ENCODE results near the gene ITGA4. TPM values are rescaled to one million over a fixed set of nuclear protein-coding genes. Genes with fewer than 3 reads are reported as not detected.

ITGA4 gene
- polyA plus RNA-seq, 2 of the 4 experiments (the other 2 are of a cell fraction) = 1.7 to 2.5 TPM

DNA sequence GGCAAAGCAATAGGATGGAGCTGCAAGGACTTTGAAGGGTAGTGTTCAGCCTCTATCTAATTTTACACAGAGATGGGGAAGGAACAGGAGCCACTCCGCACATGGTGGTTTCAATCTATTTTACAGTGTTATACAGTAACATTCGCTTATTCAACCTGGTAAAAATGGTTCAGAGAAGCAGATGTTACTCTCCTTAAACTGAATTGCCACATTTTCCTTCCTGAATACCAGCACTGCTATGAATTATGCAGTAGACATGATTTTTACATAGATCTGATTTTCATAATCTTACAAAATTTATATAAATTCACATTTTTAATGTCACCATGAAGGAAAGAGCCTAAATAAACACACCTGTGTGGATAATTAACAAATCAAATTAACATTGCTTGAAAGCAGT, 85.0 kb downstream of the ITGA4 start:
- 47% methylated on average over 2 of the region's 2 CpGs for WGBS (ENCODE audit: missing lambda C conversion rate)
- H3K4me2 ChIP-seq = no peak overlapping the region
- no peak for FAIRE-seq
- no peaks in the 10 kb centered on the region for H3K4me1 ChIP-seq
- no peak for DNase-seq (ENCODE audit: low read depth in 1 of 2, low spot score in 1 of 2)
- no peaks in the 10 kb centered on the region for H3K9me3 ChIP-seq
- TF ChIP-seq HDAC2 (IDR thresholded peaks at IDR 0.05) (no peak), RNF2 (IDR thresholded peaks at IDR 0.05; ENCODE audit: borderline replicate concordance, low read depth) (no peak), MAFK (IDR thresholded peaks at IDR 0.05; ENCODE audit: partially characterized antibody) (no peak), CBX8 (IDR thresholded peaks at IDR 0.05) (no peak), ZNF302 (CRISPR knock-in tag; IDR thresholded peaks at IDR 0.05) (no peak), CBX2 (IDR thresholded peaks at IDR 0.05; ENCODE audit: borderline replicate concordance, low read depth) (no peak), BHLHE40 (IDR thresholded peaks at IDR 0.05; ENCODE audit: low read depth, low read length) (no peak), ZSCAN20 (CRISPR knock-in tag; IDR thresholded peaks at IDR 0.05) (no peak), POLR2AphosphoS2 (conservative IDR thresholded peaks at IDR 0.05; ENCODE audit: low read length) (no peak), CHD2 (IDR thresholded peaks at IDR 0.05; ENCODE audit: low read length, partially characterized antibody) (no peak), SMC3 (IDR thresholded peaks at IDR 0.05) (no peak), RAD21 (conservative IDR thresholded peaks at IDR 0.05 in 1 of 2, IDR thresholded peaks at IDR 0.05 in 1 of 2) (no peak), FOSB (CRISPR knock-in tag; IDR thresholded peaks at IDR 0.05) (no peak), CHD4 (IDR thresholded peaks at IDR 0.05; ENCODE audit: borderline replicate concordance) (no peak)
- POLR2A ChIA-PET = no interaction called here
- CTCF ChIA-PET = no interaction called here
- no peak overlapping the region for H3K4me3 ChIP-seq
- no peak overlapping the region for H3K27ac ChIP-seq
- no peak for ATAC-seq

DNA sequence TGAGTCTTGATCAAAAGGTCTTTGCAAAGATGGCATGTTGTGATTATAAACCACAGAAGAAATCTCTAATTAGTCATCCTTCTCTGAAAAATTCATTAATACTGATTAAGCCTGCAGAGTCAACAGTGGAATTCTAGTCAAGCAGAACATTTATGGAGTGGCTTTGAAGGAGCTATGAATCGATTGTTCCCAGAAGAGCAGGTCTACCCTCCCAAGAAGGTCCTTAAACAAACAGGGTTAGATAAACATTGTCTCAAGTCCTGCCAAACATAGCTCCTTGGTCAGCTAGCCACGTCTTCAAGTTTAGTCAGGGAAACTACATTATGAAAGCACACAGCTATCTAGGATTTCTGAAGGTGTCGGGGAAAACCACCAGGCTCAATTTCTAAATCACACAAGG, 88.9 kb downstream of the ITGA4 start:
- H3K4me2 ChIP-seq = peak overlapping the region; percentile 40; the same call in 1 of the 3 replicates

GRCh38 chr2:181552808-181553207, 95.6 kb downstream of the ITGA4 start:
- FAIRE-seq (no peak), DNase-seq (ENCODE audit: low read depth in 1 of 2, low spot score in 1 of 2) (no peak), ATAC-seq (no peak)
- Histone ChIP-seq H3K4me1 (no peaks in the 10 kb centered on the region), H3K4me2 (no peak overlapping the region), H3K4me3 (no peak overlapping the region), H3K27ac (no peak overlapping the region), H3K9me3 (no peaks in the 10 kb centered on the region)
- WGBS (ENCODE audit: missing lambda C conversion rate) = 0% methylated on average over 1 of the region's 1 CpG
- POLR2A ChIA-PET = no interaction called here
- CTCF ChIA-PET = no interaction called here
- TF ChIP-seq CTCF (IDR thresholded peaks at IDR 0.05) (no peak), NFE2L2 (conservative IDR thresholded peaks at IDR 0.05; ENCODE audit: low read length) (no peak), BCL3 (IDR thresholded peaks at IDR 0.05) (no peak), ZC3H11A (IDR thresholded peaks at IDR 0.05) (no peak), RAD21 (conservative IDR thresholded peaks at IDR 0.05 in 1 of 2, IDR thresholded peaks at IDR 0.05 in 1 of 2) (no peak), RARB (CRISPR knock-in tag; IDR thresholded peaks at IDR 0.05) (no peak), CHD4 (IDR thresholded peaks at IDR 0.05; ENCODE audit: borderline replicate concordance) (no peak), ESRRA (IDR thresholded peaks at IDR 0.05; ENCODE audit: borderline replicate concordance, low read length) (no peak), RFX5 (IDR thresholded peaks at IDR 0.05) (no peak), EP300 (IDR thresholded peaks at IDR 0.05) (no peak), NPAS2 (CRISPR knock-in tag; IDR thresholded peaks at IDR 0.05; ENCODE audit: borderline replicate concordance) (no peak), HOXB13 (CRISPR knock-in tag; IDR thresholded peaks at IDR 0.05; ENCODE audit: low read depth) (no peak)

More for the DNA sequence above, 88.9 kb downstream of the ITGA4 start:
- H3K4me1 ChIP-seq = no peaks in the 10 kb centered on the region
- CTCF ChIA-PET = interaction anchor here (0.5 kb wide), 1 partner anchor 67 kb away, joined by 3 read pairs; no protein-coding TSS in a partner anchor
- H3K9me3 ChIP-seq = no peaks in the 10 kb centered on the region
- FAIRE-seq (no peak), DNase-seq (ENCODE audit: low read depth in 1 of 2, low spot score in 1 of 2) (no peak), ATAC-seq (no peak)
- H3K27ac ChIP-seq = no peak overlapping the region
- POLR2A ChIA-PET = no interaction called here
- TF ChIP-seq ELK1 (IDR thresholded peaks at IDR 0.05; ENCODE audit: low read depth, low read length) (no peak), TFCP2L1 (CRISPR knock-in tag; IDR thresholded peaks at IDR 0.05) (no peak), JUNB (IDR thresholded peaks at IDR 0.05) (no peak), RNF2 (IDR thresholded peaks at IDR 0.05; ENCODE audit: borderline replicate concordance, low read depth) (no peak), BCL3 (IDR thresholded peaks at IDR 0.05) (no peak), TP53 (CRISPR knock-in tag; IDR thresholded peaks at IDR 0.05) (no peak), ESRRA (IDR thresholded peaks at IDR 0.05; ENCODE audit: borderline replicate concordance, low read length) (no peak), NPAS2 (CRISPR knock-in tag; IDR thresholded peaks at IDR 0.05; ENCODE audit: borderline replicate concordance) (no peak), MAZ (IDR thresholded peaks at IDR 0.05; ENCODE audit: borderline replicate concordance, low read depth, low read length) (no peak)
- WGBS (ENCODE audit: missing lambda C conversion rate) = 20% methylated on average over 3 of the region's 3 CpGs
- no peak overlapping the region for H3K4me3 ChIP-seq

Measured in A549 (cell line).